Amniotic epithelial cell (primary cell): Measurements from ENCODE around the gene LRP2BP.
"Not testable (repeated sequence)": the region's sequence is repeated elsewhere in the genome, so short reads cannot be mapped to it uniquely, and the experiment has no call there.

Experiments used
- DNase-seq: peaks from one replicate; pipeline ENCODE4 v3.0.0-alpha.2; 2010; ENCODE audit warnings: low read depth

The LRP2BP gene

GRCh38 chr4:185395956-185396723 lies 416 bp upstream of the LRP2BP start:
- peak; percentile 96 for DNase-seq

GRCh38 chr4:185394568-185395237 lies 1.0 kb downstream of the LRP2BP start:
- DNase-seq = no peak

GRCh38 chr4:185392156-185392555 lies 3.6 kb downstream of the LRP2BP start:
- DNase-seq = no peak

- DNase-seq = no peak
Measured at GRCh38 chr4:185390941-185391340, 4.8 kb downstream of the LRP2BP start.

GRCh38 chr4:185387957-185388356 lies 7.8 kb downstream of the LRP2BP start:
- no peak for DNase-seq

- DNase-seq = no peak
Measured at GRCh38 chr4:185384930-185385331, 10.8 kb downstream of the LRP2BP start.

- DNase-seq = no peak
Measured at GRCh38 chr4:185384061-185384460, 11.7 kb downstream of the LRP2BP start.

GRCh38 chr4:185383451-185383850 lies 12.3 kb downstream of the LRP2BP start:
- DNase-seq = no peak

GRCh38 chr4:185382754-185383153 lies 13.0 kb downstream of the LRP2BP start:
- DNase-seq = no peak

GRCh38 chr4:185381288-185382196 lies 14.2 kb downstream of the LRP2BP start:
- peak; percentile 54 for DNase-seq

- DNase-seq = no peak
Measured at GRCh38 chr4:185380320-185380719, 15.4 kb downstream of the LRP2BP start.

GRCh38 chr4:185379326-185380295 lies 16.1 kb downstream of the LRP2BP start:
- DNase-seq = no peak

GRCh38 chr4:185378264-185378663 lies 17.5 kb downstream of the LRP2BP start:
- DNase-seq = no peak

- no peak for DNase-seq
Measured at GRCh38 chr4:185374573-185374972, 21.2 kb downstream of the LRP2BP start.

GRCh38 chr4:185374027-185374426 lies 21.7 kb downstream of the LRP2BP start:
- DNase-seq = no peak

GRCh38 chr4:185371702-185372101 lies 24.0 kb downstream of the LRP2BP start:
- no peak for DNase-seq

GRCh38 chr4:185370268-185370949 lies 25.3 kb downstream of the LRP2BP start:
- DNase-seq = no peak

GRCh38 chr4:185369731-185370130 lies 26.0 kb downstream of the LRP2BP start:
- DNase-seq = peak; percentile 45

- DNase-seq = no peak
Measured at GRCh38 chr4:185364886-185365285, 30.8 kb downstream of the LRP2BP start.

GRCh38 chr4:185363251-185363650 lies 32.5 kb downstream of the LRP2BP start:
- DNase-seq = no peak

GRCh38 chr4:185362570-185362969 lies 33.2 kb downstream of the LRP2BP start:
- DNase-seq = not testable (repeated sequence)
